MM.1S (cell line): ENCODE results near the gene PGM3.

Experiments
- EZH2 ChIP-seq: fragments of 300-600 bp; sonication (generic); optimal IDR thresholded peaks from 2 replicates; pipeline ENCODE3; 2017; ENCODE audit warnings: low read depth, mild to moderate bottlenecking, antibody characterized with exemption, low read length, mixed read lengths
- EZH2phosphoT487 ChIP-seq: fragments of 300-600 bp; sonication (generic); IDR thresholded peaks from 2 replicates; pipeline ENCODE4 v1.6.1; 2018; ENCODE audit warnings: antibody characterized with exemption, low read length
- TF ChIP-seq, protein P1 (sequence below): fragments of 300-600 bp; sonication (generic); IDR thresholded peaks from 2 replicates; pipeline ENCODE4 v1.5.1; 2016; ENCODE audit warnings: antibody characterized with exemption, low read length, mixed read lengths

- TF ChIP-seq, protein P1, sequence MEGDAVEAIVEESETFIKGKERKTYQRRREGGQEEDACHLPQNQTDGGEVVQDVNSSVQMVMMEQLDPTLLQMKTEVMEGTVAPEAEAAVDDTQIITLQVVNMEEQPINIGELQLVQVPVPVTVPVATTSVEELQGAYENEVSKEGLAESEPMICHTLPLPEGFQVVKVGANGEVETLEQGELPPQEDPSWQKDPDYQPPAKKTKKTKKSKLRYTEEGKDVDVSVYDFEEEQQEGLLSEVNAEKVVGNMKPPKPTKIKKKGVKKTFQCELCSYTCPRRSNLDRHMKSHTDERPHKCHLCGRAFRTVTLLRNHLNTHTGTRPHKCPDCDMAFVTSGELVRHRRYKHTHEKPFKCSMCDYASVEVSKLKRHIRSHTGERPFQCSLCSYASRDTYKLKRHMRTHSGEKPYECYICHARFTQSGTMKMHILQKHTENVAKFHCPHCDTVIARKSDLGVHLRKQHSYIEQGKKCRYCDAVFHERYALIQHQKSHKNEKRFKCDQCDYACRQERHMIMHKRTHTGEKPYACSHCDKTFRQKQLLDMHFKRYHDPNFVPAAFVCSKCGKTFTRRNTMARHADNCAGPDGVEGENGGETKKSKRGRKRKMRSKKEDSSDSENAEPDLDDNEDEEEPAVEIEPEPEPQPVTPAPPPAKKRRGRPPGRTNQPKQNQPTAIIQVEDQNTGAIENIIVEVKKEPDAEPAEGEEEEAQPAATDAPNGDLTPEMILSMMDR, result no peak
- TF ChIP-seq EZH2 (no peak), EZH2phosphoT487 (no peak)
These were observed 75.3 kb downstream of the PGM3 start for GRCh38 chr6:83117802-83118201.
